Fibroblast of the aortic adventitia (primary cell): ENCODE results near the gene DRC3. TPM values are rescaled to one million over a fixed set of nuclear protein-coding genes. Genes with fewer than 3 reads are reported as not detected.
A peak's percentile ranks its signal among the peaks of the same experiment; 100 is the strongest.

Source experiments
- DNase-seq: peaks from one replicate; pipeline ENCODE4 v3.0.0-alpha.2; 2010; ENCODE audit warnings: low read depth
- H3K4me3 ChIP-seq: 2 replicates; pipeline ENCODE4 v1.5.1; 2011; ENCODE audit warnings: low read depth, mild to moderate bottlenecking, control low read depth, low read length, moderate library complexity
- CTCF ChIP-seq: IDR thresholded peaks from 2 replicates; pipeline ENCODE4 v1.5.1; 2011; ENCODE audit warnings: mild to moderate bottlenecking, low read length, control low read depth, inconsistent platforms; ENCODE audit not compliant: insufficient read depth
- total RNA-seq: library from RNA; depleted of rRNA; stranded (reverse); fragments of >200 nt; gene quantifications from 2 replicates; pipeline ENCODE4 v1.2.3, GENCODE V29; 2012; ENCODE audit warnings: low replicate concordance

The DRC3 gene
- total RNA-seq, 1 donor: 1.8 TPM

DNA sequence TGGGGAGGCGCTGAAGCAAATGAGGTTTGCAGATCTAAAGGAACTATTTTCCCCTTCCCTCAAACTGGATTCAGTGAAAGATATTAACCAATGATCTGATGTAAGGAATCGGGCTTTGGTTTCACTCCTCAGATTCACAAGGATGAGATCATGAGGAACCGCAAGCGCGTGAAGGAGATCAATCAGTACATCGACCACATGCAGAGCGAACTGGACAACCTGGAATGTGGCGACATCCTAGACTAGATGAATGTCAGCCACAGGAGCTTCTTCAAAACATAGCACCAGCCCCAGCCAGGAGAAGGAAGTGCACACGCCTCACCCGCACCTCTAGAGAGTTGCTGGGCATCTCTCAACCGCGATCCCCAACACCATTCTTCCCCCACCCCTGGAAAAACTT lies 43.8 kb downstream of the DRC3 start:
- DNase-seq: no peak
- TF ChIP-seq CTCF: no peak
- H3K4me3 ChIP-seq: no peak overlapping the region

GRCh38 chr17:18017958-18018357 lies 45.3 kb downstream of the DRC3 start:
- H3K4me3 ChIP-seq: no peak overlapping the region
- DNase-seq: peak; percentile 83
- TF ChIP-seq CTCF: no peak

DNA sequence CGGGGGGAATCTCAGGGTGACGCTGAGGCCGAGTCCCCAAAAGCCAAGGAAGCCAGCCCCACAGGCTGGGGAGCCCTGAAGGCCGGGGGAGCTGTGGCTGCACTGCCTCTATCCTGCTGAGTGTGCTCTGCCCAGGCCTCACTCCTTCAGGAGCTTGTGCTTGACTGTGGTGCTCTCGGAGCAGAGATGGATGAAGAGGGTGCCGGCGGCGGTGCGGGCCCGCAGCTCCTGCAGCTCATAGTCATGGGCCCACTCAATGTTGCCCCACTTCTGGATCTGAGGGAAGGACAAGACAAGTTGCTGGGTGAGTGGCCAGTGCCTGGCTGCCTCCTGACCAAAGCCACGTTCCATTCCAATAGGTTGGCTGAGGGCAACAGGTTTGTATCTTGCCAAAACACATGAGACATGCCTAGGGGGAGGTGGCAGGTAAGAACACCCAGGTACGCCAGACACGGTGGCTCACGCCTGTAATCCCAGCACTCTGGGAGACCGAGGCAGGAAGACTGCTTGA lies 45.8 kb downstream of the DRC3 start:
- no peak for TF ChIP-seq CTCF
- H3K4me3 ChIP-seq: no peak overlapping the region
- DNase-seq: no peak

- DNase-seq: no peak
- TF ChIP-seq CTCF: no peak
- H3K4me3 ChIP-seq: no peak overlapping the region
Observed at GRCh38 chr17:18019838-18020154, 47.1 kb downstream of the DRC3 start.

- no peak overlapping the region for H3K4me3 ChIP-seq
- DNase-seq: no peak
- no peak for TF ChIP-seq CTCF
Observed at GRCh38 chr17:18020971-18021370, 48.3 kb downstream of the DRC3 start.

DNA sequence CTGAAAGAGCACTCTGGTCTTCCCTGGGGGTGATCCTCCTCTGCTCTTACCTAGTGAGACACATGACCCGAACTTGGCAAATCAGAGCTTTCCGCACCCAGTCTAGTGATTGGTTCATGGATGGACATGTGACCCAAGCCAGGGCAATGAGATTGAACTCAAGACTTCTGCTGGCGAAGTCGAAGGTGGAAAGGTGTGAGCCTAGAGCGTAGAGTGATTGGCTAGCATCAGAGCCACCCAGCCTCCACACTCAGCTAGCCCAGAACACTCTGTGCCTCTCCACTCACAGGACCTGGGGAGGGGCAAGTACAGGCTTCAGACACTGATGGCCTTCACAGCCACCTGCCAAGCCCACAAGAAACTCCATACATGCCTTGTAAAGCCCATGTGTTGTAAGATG lies 48.7 kb downstream of the DRC3 start:
- no peak for TF ChIP-seq CTCF
- no peak overlapping the region for H3K4me3 ChIP-seq
- no peak for DNase-seq

DNA sequence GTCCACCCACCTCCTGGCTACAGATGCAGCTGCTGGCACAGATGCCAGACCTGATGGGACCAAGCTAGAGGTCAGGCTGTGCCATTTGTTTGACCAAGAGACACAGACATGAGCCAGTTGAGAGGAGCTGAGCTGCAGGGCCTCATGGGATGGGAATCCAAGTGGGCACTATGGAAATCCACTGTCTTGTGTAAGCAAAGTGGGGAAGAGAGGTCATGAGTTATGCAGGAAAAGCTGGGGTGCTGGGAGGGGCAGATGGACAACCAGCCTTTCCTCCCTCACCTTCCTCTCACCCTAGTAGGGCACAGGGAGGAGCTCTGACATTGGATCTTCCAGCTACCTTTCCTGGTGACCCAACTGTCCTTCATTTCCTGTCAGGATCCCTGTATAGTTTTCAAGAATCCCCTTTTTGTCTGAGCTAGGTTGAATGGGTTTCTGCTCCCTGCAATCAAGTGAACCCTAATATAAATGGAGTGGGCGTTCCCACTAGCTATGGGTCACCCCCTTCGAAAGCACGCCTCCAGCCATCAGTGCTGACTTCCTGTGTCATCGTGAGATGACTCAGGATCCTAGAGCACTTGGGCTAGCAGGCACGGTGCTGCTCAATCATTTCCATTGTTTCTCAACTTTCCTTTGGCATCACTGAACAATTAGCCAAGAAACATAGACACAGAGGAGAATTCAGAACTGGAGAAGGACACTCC lies 52.7 kb downstream of the DRC3 start:
- TF ChIP-seq CTCF: no peak
- H3K4me3 ChIP-seq: no peak overlapping the region
- DNase-seq: peak; percentile 30
